Ascending aorta (tissue), 2 donors: ENCODE results near the gene SLC25A13. TPM values are rescaled to one million over a fixed set of nuclear protein-coding genes. Genes with fewer than 3 reads are reported as not detected.

ENCODE experiments used
- DNase-seq, 2 donors: peaks; one replicate each; pipeline ENCODE4 v3.0.0-alpha.2; 2019; ENCODE audit warnings: low spot score in 2 of 2
- H3K27ac ChIP-seq, 2 donors: fragments of 200-600 bp; sonication (generic); one replicate each; pipeline ENCODE4 v1.5.1; 2016 to 2017; ENCODE audit warnings: mild to moderate bottlenecking in 1 of 2
- H3K27me3 ChIP-seq: fragments of 200-600 bp; sonication (generic); one replicate; pipeline ENCODE4 v1.5.1; 2017
- H3K36me3 ChIP-seq, 2 donors: fragments of 200-600 bp; sonication (generic); one replicate each; pipeline ENCODE4 v1.5.1; 2016
- H3K4me1 ChIP-seq, 2 donors: fragments of 200-600 bp; sonication (generic); one replicate each; pipeline ENCODE4 v1.5.1; 2016 to 2017; ENCODE audit warnings: mild to moderate bottlenecking in 1 of 2
- H3K4me3 ChIP-seq, 2 donors: fragments of 200-600 bp; sonication (generic); one replicate each; pipeline ENCODE4 v1.5.1; 2016 to 2017; ENCODE audit warnings: mild to moderate bottlenecking in 1 of 2
- H3K9me3 ChIP-seq, 2 donors: fragments of 200-600 bp; sonication (generic); one replicate each; pipeline ENCODE4 v1.5.1; 2016
- CTCF ChIP-seq, 3 experiments: fragments of 200-600 bp in 2 of 3; fragments of 450-650 bp in 1 of 3; sonication (generic) in 2 of 3; IDR thresholded peaks; one replicate each; pipeline ENCODE4 v1.5.1; 2016 to 2019; ENCODE audit warnings: antibody characterized with exemption in 3 of 3, mild to moderate bottlenecking in 1 of 3, moderate library complexity in 1 of 3
- intact Hi-C: fragments of 100-400 bp; cut with DNase I; formaldehyde crosslinking; loops from one replicate; pipeline ENCODE4 v1.15.1; 2023
- total RNA-seq: library from RNA; depleted of rRNA; stranded (reverse); fragments of >200 nt; gene quantifications from one replicate; pipeline ENCODE4 v1.1.0, GENCODE V29; 2016

Gene SLC25A13
- total RNA-seq, 1 donor from 2014 or later: 5.6 TPM

DNA sequence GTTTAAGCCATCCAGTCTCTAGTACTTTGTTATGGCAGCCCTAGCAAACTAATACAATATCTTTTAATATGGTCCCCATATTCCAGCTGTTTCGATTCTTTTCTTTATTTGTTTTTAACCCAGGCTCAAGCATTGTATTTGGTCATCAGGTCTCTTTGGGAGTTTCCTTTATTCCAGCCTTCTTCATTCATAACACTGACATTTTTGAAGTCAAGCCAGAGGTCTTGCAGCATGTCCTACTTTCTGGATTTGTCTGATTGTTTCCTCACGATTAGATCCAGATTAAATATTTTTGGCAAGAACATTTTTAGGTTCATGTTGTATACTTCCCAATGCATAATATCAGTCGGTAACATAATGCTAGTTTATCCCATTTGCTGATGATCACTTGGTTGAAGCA, 11.8 kb downstream of the SLC25A13 start:
- Histone ChIP-seq H3K4me3 (no peak overlapping the region), H3K36me3 (peaks cover 0 to 2% of the 10 kb centered on the region in 2 donors), H3K27ac (no peak overlapping the region), H3K27me3 (no peaks in the 10 kb centered on the region), H3K4me1 (peaks cover 0 to 4% of the 10 kb centered on the region in 2 donors), H3K9me3 (no peaks in the 10 kb centered on the region)
- TF ChIP-seq CTCF (IDR thresholded peaks at IDR 0.05): no peak
- intact Hi-C loops: no loop called here
- no peak for DNase-seq

GRCh38 chr7:96308950-96309263, 13.0 kb downstream of the SLC25A13 start:
- H3K4me3 ChIP-seq: no peak overlapping the region
- H3K27me3 ChIP-seq: no peaks in the 10 kb centered on the region
- H3K4me1 ChIP-seq: peaks cover 0 to 3% of the 10 kb centered on the region in 2 donors
- no peak overlapping the region for H3K27ac ChIP-seq
- peaks cover 0 to 2% of the 10 kb centered on the region in 2 donors for H3K36me3 ChIP-seq
- H3K9me3 ChIP-seq: no peaks in the 10 kb centered on the region
- no peak for TF ChIP-seq CTCF (IDR thresholded peaks at IDR 0.05)
- intact Hi-C loops: no loop called here
- DNase-seq: no peak

- DNase-seq: no peak
- H3K27me3 ChIP-seq: no peaks in the 10 kb centered on the region
- no peak overlapping the region for H3K4me3 ChIP-seq
- H3K9me3 ChIP-seq: no peaks in the 10 kb centered on the region
- peaks cover 0 to 3% of the 10 kb centered on the region in 2 donors for H3K4me1 ChIP-seq
- peaks cover 0 to 2% of the 10 kb centered on the region in 2 donors for H3K36me3 ChIP-seq
- TF ChIP-seq CTCF (IDR thresholded peaks at IDR 0.05): no peak
- intact Hi-C loops: no loop called here
- H3K27ac ChIP-seq: no peak overlapping the region
These were observed 13.5 kb downstream of the SLC25A13 start for GRCh38 chr7:96308253-96308949.

GRCh38 chr7:96306385-96307125, 15.3 kb downstream of the SLC25A13 start:
- no peak for DNase-seq
- H3K27ac ChIP-seq: no peak overlapping the region
- intact Hi-C loops: no loop called here
- H3K36me3 ChIP-seq: peaks cover 0 to 2% of the 10 kb centered on the region in 2 donors
- no peak for TF ChIP-seq CTCF (IDR thresholded peaks at IDR 0.05)
- H3K27me3 ChIP-seq: no peaks in the 10 kb centered on the region
- H3K4me3 ChIP-seq: no peak overlapping the region
- H3K4me1 ChIP-seq: no peaks in the 10 kb centered on the region
- no peaks in the 10 kb centered on the region for H3K9me3 ChIP-seq

DNA sequence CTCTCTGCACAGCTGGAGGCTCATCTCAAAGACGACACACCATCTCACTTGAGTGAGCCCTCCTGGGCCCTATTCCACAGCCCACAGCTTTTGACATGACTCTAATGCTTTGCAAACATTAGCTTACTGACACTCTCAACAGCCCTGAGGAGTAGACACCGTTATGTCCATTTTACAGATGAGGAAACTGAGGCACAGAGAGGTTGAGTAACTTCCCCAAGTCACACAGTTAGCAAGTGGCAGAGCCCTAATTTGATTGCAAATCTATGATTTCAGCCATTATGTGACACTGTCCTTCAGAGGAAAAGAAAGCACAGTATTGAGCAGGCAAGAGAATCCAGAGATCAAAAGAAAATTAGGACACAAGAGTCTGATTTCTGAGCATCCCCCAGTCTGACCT, 16.0 kb downstream of the SLC25A13 start:
- intact Hi-C loops: no loop called here
- Histone ChIP-seq H3K4me1 (no peaks in the 10 kb centered on the region), H3K36me3 (peaks cover 0 to 2% of the 10 kb centered on the region in 2 donors), H3K9me3 (no peaks in the 10 kb centered on the region), H3K4me3 (no peak overlapping the region), H3K27me3 (no peaks in the 10 kb centered on the region), H3K27ac (no peak overlapping the region)
- no peak for TF ChIP-seq CTCF (IDR thresholded peaks at IDR 0.05)
- DNase-seq: no peak
